ENCODE measurements around the gene GFRA1. TPM values are rescaled to one million over a fixed set of nuclear protein-coding genes. Genes with fewer than 3 reads are reported as not detected.

The GFRA1 gene
- total and polyA plus RNA-seq, 8 donors = 0.29 to 83.2 (median 4.6) TPM

DNA sequence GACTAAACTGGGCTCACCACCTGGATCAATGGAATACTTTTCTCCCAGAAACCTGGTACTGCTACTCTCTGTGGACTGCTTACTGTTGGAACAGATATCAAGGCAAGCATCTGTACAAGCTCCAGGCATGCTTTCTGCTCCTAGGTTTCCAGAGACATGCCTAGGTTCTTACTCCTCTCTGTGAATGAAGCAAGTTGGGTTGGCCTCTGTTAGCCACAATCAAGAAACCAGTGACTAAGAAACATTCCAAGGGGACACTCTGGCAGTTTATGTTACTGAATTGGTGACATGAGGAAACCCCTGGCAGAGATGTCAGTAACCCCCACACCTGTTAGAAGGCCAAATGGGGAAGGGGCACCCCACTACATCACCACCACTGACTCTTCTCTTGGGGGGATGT lies 121.9 kb downstream of the GFRA1 start:
- Histone ChIP-seq H3K27ac (no peak overlapping the region), H3K9me3 (no peaks in the 10 kb centered on the region), H3K4me1 (no peaks in the 10 kb centered on the region), H3K27me3 (no peaks in the 10 kb centered on the region), H3K4me3 (no peak overlapping the region), H3K36me3 (no peaks in the 10 kb centered on the region)
- intact Hi-C loops (cut with DNase I; ENCODE audit: low total_unique reads) = no loop called here
- no peak for DNase-seq
- TF ChIP-seq, protein P1, sequence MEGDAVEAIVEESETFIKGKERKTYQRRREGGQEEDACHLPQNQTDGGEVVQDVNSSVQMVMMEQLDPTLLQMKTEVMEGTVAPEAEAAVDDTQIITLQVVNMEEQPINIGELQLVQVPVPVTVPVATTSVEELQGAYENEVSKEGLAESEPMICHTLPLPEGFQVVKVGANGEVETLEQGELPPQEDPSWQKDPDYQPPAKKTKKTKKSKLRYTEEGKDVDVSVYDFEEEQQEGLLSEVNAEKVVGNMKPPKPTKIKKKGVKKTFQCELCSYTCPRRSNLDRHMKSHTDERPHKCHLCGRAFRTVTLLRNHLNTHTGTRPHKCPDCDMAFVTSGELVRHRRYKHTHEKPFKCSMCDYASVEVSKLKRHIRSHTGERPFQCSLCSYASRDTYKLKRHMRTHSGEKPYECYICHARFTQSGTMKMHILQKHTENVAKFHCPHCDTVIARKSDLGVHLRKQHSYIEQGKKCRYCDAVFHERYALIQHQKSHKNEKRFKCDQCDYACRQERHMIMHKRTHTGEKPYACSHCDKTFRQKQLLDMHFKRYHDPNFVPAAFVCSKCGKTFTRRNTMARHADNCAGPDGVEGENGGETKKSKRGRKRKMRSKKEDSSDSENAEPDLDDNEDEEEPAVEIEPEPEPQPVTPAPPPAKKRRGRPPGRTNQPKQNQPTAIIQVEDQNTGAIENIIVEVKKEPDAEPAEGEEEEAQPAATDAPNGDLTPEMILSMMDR (IDR thresholded peaks at IDR 0.05) = no peak
- TF ChIP-seq POLR2AphosphoS5 (IDR thresholded peaks at IDR 0.05) (no peak), EP300 (IDR thresholded peaks at IDR 0.05) (no peak), POLR2A (IDR thresholded peaks at IDR 0.05) (no peak)

DNA sequence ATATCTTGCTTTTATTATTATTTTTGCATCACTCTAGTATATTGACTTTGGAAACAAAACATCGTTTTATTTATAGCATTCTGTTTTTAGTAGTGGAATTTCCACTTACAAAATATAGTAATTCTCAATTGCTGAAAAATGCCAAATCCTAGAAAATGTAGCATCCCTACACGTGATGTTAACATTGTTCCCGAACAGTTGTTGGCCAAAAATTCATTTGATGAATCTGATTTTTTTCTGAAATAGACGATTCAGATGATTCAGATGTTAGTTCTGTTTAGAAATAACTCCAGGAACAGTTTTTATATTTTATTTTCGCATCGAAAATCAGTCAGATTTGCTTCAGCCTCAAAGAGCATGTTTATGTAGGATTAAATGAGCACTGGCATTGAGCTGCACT lies 122.4 kb downstream of the GFRA1 start:
- no peaks in the 10 kb centered on the region for H3K4me1 ChIP-seq
- TF ChIP-seq EP300 (IDR thresholded peaks at IDR 0.05) = no peak
- WGBS, 5 donors = 50 to 63% (median 55%) methylated on average over 6 of the region's 6 CpGs
- no peaks in the 10 kb centered on the region for H3K9me3 ChIP-seq
- intact Hi-C loops (cut with DNase I; ENCODE audit: low total_unique reads) = no loop called here
- H3K27me3 ChIP-seq = no peaks in the 10 kb centered on the region
- no peak for DNase-seq
- H3K27ac ChIP-seq = no peak overlapping the region
- H3K36me3 ChIP-seq = no peaks in the 10 kb centered on the region
- no peak overlapping the region for H3K4me3 ChIP-seq

DNA sequence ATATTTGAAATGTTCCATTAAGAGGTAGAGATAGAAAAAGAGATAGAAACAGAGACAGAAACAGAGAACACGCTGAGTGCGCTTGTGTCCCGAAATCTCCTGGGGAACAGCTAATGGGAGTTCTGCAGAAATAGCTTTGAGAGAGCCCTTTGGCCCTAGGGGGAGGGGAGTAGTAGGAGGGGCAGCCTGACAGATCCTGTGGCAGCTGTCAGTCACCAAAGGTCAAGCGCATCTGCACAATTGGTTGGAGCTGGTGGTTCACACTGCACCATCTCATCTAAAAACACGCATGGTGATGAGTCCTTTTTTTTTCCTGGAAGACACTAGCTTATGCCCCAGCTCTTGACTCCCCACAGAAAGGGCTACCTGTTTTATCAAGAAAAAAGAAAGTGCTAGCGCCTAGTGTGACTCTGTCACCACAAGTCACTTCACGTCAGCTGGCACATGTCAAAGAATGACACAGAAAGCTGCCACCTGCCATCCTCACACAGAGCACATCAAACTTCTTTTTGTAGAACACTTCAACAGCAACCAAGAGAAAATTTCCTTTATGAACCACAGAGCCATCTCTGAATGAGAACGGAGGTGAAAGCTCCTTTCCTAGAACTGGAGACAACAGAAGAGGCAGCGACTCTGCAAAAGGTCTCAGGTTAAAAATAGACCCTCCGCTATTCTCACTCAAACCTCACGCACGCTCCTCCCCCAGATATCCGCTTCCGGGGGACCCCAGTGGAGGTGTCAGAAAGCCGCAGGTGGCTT lies 125.7 kb downstream of the GFRA1 start:
- WGBS, 5 donors = 83 to 86% (median 83%) methylated on average over 15 of the region's 15 CpGs
- Histone ChIP-seq H3K4me3 (no peak overlapping the region), H3K36me3 (no peaks in the 10 kb centered on the region), H3K9me3 (no peaks in the 10 kb centered on the region), H3K4me1 (peaks cover 0 to 4% (median 0%) of the 10 kb centered on the region in 4 donors), H3K27ac (no peak overlapping the region), H3K27me3 (no peaks in the 10 kb centered on the region)
- intact Hi-C loops (cut with DNase I; ENCODE audit: low total_unique reads) = no loop called here
- no peak for DNase-seq
- no peak for TF ChIP-seq EP300 (IDR thresholded peaks at IDR 0.05)
- no peak for TF ChIP-seq POLR2A (IDR thresholded peaks at IDR 0.05)
- TF ChIP-seq POLR2AphosphoS5 (IDR thresholded peaks at IDR 0.05) = no peak
- TF ChIP-seq, protein P1 (IDR thresholded peaks at IDR 0.05) = no peak

DNA sequence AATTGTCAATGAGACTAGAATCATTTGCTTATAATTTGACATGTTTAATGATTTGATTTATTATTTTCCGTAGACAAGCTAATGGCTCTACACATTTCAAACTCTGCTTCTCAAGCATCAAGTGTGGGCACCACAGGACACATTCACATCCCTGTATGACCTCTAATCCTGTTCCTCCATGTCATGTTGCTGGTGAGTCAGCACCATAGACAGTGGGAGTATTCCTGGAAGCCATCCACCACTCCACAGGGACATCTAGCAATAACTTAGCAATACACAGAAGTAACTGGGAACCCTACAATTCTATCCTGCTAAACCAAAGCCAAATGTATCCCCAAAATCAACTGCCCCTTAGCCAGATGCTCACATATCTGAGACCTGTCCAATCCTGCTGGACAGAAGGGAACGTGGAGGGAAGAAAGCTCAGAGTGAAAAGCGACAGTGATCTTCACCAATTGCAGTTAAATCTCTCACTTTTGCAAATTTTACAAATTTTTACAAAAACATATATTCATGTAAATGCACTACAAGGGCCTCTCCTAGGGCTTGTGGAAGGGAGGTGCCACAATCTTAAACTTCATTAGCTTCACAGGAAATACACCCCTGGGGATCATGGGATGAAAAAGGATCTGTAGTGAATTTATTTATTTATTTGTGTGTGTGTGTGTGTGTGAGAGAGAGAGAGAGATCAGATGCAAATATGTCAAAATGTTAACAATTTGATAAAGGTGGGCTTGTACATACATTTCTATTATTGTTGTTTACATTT lies 126.5 kb downstream of the GFRA1 start:
- no peaks in the 10 kb centered on the region for H3K27me3 ChIP-seq
- TF ChIP-seq, protein P1 (IDR thresholded peaks at IDR 0.05) = no peak
- TF ChIP-seq POLR2AphosphoS5 (IDR thresholded peaks at IDR 0.05) (no peak), EP300 (IDR thresholded peaks at IDR 0.05) (no peak), POLR2A (IDR thresholded peaks at IDR 0.05) (no peak)
- WGBS, 5 donors = 78 to 93% (median 88%) methylated on average over 3 of the region's 3 CpGs

More for the DNA sequence above, 126.5 kb downstream of the GFRA1 start:
- DNase-seq = no peak
- Histone ChIP-seq H3K4me3 (no peak overlapping the region), H3K36me3 (no peaks in the 10 kb centered on the region), H3K27ac (no peak overlapping the region), H3K4me1 (peaks cover 0 to 4% (median 0%) of the 10 kb centered on the region in 4 donors), H3K9me3 (no peaks in the 10 kb centered on the region)
- intact Hi-C loops (cut with DNase I; ENCODE audit: low total_unique reads) = no loop called here
